C4-2B (cell line): Measurements from ENCODE around the gene OTOS.

Source experiments
- ZFX ChIP-seq: fragments of 450-650 bp; IDR thresholded peaks from 2 replicates; pipeline ENCODE4 v1.6.1; 2017
- TF ChIP-seq, protein P1 (sequence below): fragments of 450-650 bp; conservative IDR thresholded peaks from 2 replicates; pipeline ENCODE4 v1.5.1; 2017; ENCODE audit warnings: mild to moderate bottlenecking

DNA sequence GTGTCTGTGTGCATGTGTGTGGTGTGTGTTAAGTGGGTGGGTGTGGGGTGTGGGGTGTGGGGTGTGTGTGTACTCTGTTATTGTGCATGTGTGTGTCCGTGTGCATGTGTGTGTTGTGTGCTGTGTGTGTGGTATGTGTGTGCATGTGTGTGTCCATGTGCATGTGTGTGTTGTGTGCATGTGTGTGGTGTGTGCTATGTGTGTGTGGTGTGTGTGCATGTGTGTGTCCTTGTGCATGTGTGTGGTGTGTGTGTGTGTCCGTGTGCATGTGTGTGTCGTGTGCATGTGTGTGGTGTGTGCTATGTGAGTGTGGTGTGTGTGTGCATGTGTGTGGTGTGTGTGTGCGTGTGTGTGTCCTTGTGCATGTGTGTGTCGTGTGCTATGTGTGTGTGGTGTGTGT, 6.9 kb upstream of the OTOS start:
- TF ChIP-seq, protein P1, sequence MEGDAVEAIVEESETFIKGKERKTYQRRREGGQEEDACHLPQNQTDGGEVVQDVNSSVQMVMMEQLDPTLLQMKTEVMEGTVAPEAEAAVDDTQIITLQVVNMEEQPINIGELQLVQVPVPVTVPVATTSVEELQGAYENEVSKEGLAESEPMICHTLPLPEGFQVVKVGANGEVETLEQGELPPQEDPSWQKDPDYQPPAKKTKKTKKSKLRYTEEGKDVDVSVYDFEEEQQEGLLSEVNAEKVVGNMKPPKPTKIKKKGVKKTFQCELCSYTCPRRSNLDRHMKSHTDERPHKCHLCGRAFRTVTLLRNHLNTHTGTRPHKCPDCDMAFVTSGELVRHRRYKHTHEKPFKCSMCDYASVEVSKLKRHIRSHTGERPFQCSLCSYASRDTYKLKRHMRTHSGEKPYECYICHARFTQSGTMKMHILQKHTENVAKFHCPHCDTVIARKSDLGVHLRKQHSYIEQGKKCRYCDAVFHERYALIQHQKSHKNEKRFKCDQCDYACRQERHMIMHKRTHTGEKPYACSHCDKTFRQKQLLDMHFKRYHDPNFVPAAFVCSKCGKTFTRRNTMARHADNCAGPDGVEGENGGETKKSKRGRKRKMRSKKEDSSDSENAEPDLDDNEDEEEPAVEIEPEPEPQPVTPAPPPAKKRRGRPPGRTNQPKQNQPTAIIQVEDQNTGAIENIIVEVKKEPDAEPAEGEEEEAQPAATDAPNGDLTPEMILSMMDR, result no peak
- no peak for TF ChIP-seq ZFX
